NCI-H2196 treated with DMSO at 0.1 percent for 48 hours (cell line): Measurements from ENCODE around the gene FOXE3.
A peak's percentile ranks its signal among the peaks of the same experiment; 100 is the strongest.

Experiments
- DNase-seq: peaks from one replicate; lab custom pipeline; 2025; ENCODE audit not compliant: unreplicated experiment; lab: John Stamatoyannopoulos, UW

FOXE3 gene

DNA sequence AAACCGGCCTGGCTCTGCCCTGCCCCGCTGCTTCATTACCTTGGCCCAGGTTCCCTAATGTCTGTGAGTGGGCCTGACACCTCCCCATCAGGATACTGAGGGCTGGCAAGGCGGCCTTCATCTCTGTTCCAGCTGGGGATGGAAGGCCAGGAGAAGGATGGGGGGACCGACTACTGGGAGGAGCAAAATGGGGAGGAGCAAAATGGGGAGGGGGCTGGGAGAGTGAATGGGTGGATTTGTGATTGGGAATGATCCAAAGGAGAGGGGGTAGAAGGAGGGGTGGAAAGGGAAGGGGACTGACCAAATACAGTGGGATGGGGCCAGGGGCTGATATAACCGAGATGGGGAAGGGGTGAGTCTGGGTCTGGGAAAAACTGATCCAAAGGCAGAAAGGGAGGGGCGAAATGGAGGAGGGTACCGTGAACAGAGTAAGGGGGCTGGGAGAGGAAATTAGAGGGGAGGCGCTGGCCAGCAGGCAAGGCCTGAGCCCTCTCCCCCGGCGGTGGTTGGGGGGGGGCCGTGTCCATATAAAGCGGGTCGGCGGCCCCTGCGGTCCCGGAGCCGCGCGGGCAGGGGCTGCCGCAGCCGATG is at the start of gene FOXE3:
TSS of gene FOXE3 (plus strand) at position 558 of the 591 bp plus-strand sequence. CDS start at position 589, 31 bp downstream.
- DNase-seq: no peak

DNA sequence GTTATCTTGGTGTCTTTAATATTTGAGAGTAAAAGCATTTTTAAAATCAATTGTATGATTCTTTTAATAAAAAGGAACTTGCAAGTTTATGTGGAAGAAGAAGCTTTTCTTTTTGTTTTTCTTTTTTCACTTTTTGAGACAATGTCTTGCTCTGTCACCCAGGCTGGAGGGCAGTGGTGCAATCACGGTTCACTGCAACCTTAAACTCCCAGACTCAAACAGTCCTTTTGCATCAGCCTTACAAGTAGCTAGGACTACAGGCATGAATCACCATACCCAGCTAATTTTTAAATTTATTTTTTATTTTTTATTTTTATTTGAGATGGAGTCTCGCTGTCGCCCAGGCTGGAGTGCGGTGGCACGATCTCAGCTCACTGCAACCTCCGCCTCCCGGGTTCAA is 48.4 kb upstream of the FOXE3 start:
- no peak for DNase-seq

DNA sequence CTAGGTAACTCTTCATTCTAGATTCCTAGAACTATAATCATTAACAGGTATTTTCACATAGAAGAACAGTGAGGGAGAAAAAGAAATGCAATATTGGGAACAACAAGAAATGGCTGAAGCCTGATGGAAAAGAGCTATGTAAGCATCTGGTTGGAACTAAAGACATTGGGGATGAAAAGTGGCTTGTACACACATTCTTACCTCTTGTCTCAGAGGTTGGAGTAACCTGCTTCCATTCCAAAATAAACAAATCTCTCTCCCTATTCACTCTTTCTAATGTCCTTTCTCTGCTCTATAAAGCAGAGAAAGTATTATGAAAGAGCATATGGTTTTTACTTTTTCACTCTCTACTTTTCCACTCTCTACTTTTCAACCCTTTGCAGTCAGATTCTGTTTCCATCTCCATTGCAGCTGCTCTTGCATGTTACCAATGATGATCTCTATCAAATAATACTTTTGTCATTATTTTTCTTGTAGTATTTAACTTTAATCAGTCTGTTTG is 45.0 kb upstream of the FOXE3 start:
- no peak for DNase-seq

DNA sequence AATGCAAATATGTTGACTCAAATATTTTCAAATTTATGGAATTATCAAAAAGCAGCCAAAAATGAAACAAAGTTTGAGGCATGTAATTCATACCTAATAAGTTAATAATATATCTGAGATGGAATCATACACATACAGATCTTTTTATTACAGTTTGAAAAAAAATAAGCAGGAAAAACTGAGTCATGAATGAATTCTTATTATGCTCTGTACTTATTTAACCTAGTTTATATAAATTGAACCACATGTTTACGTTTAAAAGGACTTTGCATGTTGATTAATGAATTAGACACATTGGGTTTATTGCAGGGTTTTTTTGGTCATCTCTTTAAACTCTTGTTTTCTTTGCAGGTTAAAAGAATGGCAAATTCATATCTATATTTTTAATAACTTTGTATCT is 41.6 kb upstream of the FOXE3 start:
- no peak for DNase-seq

DNA sequence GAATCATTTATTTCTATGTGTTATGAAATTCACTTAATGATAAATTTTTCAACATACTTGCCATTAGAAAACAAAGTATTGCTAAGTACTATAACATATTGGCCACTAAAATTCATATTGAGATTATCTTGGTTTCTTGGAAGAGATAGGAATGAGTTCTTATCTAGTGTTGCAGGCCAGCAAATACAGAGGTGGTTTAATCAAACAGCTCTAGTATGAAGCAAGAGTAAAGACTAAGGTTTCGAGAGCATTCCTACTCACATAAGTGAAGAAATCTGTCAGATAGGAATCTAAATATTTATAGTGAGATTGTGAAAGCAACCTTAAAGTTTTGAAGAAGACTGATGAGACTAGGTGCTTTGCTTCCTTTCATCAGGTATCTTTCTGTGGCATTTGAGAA is 37.9 kb upstream of the FOXE3 start:
- no peak for DNase-seq

DNA sequence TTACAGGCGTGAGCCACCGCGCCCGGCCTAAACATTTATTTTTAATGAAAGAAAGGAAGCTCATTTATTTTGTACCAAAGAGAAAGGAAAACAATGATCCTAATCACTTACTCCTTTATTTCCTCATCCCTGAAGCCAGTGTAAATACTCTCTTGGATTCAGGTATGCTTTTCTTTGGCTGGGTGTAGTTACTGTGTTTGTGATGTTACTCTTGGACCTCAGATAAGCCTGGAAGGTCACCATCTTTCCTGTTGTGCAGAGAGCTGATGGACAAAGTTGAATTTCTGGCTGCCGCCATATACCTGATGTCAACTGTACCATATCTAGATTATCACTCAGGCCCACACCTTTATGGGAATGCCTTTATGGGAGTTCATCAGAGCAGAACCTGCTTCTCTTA is 35.4 kb upstream of the FOXE3 start:
- DNase-seq: no peak

DNA sequence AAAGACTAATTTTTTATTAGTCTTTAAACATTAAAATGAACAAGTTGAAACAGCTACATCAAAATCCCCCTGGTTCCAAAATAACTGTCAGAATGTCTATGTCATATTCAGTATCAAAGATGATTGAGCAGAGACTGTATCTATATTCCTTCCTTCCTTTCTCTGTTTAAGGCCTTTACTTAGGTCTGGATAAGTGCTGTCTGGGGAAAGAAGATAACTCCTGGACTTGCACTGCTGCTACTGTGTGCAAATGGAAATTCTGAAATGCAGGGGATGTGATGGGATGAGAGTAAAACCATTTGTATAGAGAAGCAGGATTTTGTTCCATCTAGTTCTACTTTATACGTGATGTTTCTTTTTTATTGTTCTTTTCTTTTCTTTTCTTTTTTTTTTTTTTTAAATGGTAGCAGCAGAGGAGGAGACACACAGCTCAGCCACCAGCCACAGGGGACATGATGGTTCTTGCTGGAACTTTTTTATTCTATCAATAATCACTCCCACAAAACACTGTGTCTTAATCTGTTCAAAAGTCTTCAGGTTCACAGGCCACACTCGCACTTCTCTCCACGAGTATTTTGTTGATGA is 33.6 kb upstream of the FOXE3 start:
- no peak for DNase-seq

DNA sequence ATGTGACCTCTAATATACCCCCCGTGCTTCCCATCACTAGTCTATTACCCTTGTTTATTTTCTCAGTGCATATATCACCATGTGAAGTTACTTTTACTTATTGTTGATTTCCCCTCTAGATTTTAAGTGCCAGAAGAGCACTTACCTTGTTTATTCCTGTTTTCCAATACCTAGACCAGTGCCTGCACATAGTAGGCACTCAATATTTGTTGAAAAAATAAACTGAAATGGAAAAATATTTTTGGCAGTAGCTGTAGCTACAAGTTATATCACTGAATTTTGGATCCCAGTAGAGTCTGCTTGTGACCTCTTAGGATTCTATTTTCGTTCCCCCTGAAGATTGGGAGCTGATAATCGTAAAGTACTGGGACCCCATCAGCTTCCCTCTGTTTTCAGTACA is 32.0 kb upstream of the FOXE3 start:
- no peak for DNase-seq

DNA sequence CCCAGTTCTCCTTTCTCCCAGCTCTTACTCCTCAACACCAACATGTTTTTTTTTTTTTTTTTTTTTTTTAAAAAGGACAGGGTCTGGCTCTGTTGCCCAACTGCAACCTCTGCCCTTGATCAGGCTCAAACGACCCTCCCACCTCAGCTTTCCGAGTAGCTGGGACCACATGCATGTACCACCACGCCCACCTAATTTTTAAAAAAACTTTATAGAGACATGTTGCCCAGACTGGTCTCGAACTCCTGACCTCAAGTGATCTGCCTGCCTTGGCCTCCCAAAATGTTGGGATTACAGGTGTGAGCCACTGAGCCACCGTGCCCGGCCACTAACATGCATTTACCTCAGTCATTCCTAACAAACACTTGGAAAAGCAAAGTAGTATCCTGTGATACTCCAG is 31.1 kb upstream of the FOXE3 start:
- no peak for DNase-seq

DNA sequence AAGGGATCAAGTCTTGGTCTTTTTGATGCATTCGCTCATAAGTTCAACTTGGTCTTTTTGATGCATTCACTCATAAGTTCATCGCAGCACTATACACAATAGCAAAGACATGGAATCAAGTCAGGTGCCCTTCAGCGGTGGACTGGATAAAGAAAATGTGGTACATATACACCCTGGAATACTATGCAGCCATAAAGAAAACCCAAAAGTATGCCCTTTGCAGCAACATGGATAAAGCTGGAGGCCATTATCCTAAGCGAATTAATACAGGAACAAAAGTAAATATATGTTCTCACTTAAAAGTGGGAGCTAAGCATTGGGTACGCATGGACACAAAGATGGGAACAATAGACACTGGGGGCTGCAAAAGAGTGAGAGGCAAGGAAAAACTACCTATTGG is 29.8 kb upstream of the FOXE3 start:
- no peak for DNase-seq

DNA sequence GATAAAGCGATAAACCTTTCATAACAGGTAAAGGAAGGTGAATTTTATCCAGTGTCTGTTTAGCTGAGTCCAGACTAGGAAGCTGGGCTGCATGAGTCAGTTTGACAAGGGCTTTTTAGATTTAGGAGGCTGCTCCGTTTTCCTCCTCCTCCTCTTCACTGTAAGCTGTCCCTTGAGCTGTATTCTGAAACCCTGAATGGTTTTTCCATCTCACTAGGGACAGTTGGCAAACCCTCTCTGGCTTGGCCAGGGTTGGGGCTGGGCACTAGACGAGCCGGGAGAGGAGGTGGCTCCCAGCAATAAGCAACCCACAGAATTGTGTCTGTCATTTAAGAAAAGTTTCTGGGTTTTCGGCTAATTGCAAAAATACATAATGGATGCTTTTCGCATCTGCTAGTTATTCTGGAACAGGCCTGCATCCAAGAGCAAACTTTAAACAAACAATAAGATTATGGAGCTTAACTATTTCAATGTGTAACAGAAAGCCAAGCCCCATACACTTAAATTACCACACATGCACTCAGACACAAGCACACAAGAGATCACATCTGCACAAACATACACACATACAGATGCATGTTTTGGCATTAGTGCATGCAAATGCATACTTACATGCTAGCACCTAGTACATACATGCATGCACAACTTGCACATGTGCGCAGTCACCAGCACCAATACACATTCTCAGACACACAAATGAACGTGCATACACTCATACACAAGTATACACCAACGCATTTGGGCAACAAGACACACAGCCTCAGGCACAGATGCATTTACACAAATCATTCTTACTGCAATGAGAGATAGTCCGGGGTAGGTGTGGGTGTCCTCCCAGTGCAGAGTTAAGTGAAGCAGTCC is 27.8 kb upstream of the FOXE3 start:
- DNase-seq: no peak

DNA sequence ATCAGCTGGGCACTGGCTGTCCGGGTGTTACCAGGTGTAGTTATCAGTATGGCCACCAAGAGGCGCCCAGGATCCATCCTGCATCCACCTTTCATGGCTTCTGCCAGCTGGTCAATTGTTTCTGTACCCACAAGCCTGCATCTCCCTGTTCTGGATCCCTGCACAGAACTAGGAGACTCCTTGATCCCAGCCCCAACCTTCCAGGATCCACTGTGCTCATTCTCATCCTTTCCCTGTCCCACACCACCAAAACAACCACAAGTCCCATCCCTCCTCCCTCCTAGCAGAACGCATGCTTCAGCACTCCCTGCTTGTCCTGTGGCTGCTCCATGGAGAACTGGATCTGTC is 27.2 kb upstream of the FOXE3 start:
- peak; percentile 52 for DNase-seq

DNA sequence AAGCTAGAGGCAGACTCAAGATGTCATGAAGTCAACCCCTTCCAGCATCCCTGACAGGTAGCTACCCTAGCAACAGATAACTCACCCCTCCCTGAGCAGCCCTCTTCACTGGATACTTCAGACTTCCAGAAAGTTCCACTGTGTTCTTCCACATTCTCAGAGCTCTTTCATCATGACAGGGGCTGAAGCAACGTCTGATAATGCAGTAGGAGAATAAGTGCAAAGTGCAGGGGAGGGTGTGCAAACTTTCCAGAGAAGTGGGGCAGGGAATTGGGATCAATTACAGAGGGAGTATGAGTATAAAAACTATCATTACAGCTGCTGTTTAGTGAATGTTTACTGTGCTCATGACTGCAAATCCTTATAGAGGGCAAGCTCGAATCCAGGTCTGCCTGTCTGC is 26.4 kb upstream of the FOXE3 start:
- no peak for DNase-seq

DNA sequence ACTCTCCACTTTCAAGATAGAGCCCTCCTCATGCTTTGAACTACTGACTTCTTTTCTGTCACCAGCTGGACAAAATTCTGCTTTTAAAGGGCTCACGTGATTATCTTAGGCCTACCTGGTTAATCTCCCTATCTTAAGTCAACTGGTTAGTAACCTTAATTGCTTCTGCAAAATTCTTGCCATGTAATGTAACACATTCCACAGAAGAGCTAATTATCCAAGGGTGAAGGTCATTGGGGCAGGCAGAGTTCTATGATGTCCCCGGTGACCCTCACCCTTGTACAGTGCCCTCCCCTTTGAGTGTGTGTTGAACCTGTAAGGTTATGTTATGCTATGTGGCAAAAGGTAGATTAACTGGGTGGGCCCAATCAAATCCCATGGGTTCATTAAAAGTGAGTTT is 25.2 kb upstream of the FOXE3 start:
- DNase-seq: no peak

DNA sequence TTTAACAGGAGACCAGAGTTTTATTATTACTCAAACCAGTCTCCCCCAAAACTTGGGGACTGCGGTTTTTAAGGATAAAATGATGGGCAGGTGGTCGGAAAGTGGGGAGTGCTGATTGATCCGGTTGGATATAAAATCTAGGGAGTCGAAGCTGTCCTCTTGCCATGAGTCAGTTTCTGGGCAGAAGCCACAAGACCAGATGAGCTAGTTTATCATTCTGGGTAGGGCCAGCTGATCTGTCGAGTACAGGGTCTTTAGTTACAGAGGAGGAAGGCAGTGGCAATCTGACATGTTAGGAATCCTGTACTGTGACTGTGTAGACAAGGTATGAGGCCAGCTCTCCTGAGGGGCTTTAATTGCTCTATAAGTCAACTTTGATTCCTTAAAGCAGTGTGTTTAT is 22.9 kb upstream of the FOXE3 start:
- no peak for DNase-seq

DNA sequence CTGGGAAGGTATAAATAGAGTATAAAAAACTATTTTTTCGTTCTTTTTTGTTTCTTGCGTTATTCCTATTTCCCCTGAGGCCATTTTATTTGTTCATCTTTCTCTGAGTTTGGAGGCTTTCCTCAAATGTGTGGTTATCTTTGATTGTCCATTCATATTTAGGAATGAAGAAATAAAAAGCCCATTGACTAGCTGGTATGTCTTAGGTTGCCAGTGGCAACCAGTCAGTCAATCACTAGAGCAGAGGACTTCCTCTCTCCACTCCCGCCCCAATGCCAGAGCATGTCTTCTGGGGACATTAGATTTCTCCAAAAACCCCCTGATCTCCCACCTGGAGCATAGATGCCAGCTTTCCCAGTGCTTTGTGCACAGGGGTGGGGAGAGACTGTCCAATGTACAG is 20.7 kb upstream of the FOXE3 start:
- DNase-seq: no peak

DNA sequence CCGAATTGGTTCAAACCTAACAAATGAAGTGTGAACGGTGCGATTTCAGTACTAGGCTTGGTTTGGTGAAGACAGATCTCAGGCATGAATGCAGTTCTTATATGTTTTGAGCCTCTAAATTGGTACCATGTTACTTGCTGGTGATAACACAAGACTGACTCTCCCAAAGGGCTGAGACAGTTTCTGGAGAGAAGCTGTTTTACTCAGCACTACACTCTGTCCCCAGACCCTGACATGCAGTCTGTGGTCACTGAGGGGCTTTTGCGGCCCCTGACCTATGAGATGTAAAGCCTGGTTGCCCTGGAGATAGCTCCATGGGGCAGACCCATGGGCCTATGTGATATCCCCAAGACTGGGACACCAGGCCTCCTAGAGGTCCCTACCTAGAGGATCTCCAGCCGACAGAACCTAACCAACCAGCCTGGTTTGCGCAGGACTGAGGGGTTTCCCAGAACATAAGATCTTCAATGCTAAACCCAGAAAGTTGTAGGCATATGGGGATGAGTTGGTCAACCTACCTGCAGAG is 19.4 kb upstream of the FOXE3 start:
- DNase-seq: no peak

DNA sequence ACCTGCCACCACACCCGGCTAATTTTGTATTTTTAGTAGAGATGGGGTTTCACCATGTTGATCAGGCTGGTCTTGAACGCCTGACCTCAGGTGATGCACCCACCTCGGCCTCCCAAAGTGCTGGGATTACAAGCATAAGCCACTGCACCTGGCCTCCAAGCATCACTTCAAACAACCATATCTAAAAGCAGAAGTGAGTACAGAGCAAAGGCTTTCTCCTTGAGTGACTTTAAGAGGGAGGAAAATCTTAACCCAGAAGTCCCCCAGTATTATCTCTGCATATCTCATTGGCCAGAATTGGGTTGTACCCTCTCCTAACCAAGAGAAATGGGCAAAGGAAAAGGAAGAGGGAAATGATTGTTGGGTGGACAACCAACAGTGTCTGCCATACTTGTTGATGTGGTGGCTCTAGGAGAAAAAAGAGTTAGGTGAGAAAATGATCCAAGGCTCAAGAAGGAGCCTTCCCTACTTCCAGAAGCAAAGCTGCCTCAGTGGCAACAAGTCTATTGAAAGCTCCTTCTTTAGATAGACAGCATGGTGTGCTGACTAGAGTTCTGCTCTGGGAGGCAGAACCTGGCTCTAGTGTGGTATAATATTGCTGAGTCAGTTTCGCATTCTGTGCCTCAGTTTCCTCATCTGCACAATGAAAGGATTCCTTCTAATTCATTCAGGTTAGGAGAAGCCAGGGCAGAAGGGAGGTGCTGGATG is 16.8 kb upstream of the FOXE3 start:
- no peak for DNase-seq

DNA sequence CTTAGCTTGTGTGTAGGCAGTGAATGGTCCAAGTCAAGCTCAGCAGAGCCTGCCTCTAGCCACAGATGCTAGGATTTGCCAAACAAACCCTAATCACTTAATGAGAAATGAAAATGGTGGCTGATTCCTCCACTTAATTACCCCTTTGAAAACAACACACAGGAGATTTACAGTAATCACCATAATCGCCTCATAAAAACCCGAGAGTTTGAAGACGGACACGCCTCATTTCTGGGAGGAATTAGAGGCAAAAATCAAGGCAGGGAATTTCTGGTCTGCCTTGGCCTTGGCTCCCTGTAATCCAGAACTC is 16.3 kb upstream of the FOXE3 start:
- DNase-seq: no peak

DNA sequence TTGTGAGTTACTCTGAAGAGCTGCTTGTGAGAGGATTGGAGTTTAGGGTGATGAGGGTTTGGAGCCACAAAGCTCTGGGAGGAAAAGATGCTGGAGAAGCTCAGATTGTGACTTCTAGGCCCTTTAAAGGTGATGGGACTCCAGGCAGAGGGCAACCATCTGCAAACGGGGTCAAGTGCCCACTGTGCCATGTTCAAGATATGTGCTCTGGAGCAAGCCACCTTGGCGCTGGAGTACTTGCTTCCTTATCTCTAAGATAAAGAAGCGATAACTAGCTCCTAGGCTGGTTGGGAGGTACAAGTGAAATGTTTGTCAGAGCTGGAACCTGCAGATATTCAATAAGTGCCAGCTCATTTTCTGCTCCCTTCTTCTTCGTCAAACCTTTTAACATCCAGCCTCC is 14.3 kb upstream of the FOXE3 start:
- no peak for DNase-seq

DNA sequence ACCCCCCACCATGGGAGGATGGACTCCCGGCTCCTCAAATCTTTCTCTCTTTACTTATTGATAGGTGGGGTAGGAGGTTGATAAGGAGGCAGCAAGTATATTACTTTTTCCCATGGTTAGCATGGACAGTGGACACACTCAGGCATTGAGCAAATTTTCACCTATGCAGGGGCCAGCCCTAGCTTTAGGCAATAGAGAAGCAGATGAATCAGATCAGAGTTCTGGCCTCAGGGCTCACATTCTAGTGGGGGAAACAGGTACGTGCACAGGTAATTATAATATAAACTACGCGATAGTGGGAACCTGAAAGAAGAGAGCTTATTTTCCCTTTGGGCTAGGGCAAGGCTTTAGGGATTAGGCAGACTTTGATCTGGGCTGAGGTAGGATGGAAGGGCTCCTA is 13.5 kb upstream of the FOXE3 start:
- no peak for DNase-seq
